Stomach smooth muscle (tissue), 2 donors: ENCODE measurements around the gene KSR1.
"Not testable (repeated sequence)": the region's sequence is repeated elsewhere in the genome, so short reads cannot be mapped to it uniquely, and the experiment has no call there.

Source experiments
- H3K27ac ChIP-seq: one replicate; pipeline ENCODE4 v1.7.0; 2013; ENCODE audit warnings: mild to moderate bottlenecking, low read length, inconsistent platforms
- H3K27me3 ChIP-seq, 2 donors: one replicate each; pipeline ENCODE4 v1.7.0; 2013; ENCODE audit warnings: low read length in 2 of 2; ENCODE audit not compliant: insufficient read depth in 2 of 2, control insufficient read depth in 1 of 2
- H3K36me3 ChIP-seq, 2 donors: one replicate each; pipeline ENCODE4 v1.7.0; 2013; ENCODE audit warnings: low read length in 2 of 2; ENCODE audit not compliant: control insufficient read depth in 2 of 2, insufficient read depth in 2 of 2
- H3K4me1 ChIP-seq: one replicate; pipeline ENCODE4 v1.7.0; 2013; ENCODE audit warnings: low read length; ENCODE audit not compliant: control insufficient read depth, insufficient read depth
- H3K4me3 ChIP-seq, 2 donors: one replicate each; pipeline ENCODE4 v1.7.0; 2013; ENCODE audit warnings: low read length in 2 of 2
- H3K9ac ChIP-seq, 2 donors: one replicate each; pipeline ENCODE4 v1.7.0; 2013; ENCODE audit warnings: low read length in 2 of 2, mild to moderate bottlenecking in 1 of 2
- H3K9me3 ChIP-seq, 2 donors: one replicate each; pipeline ENCODE4 v1.7.0; 2013; ENCODE audit warnings: low read length in 2 of 2; ENCODE audit not compliant: control insufficient read depth in 2 of 2
- donor health status: healthy.
- donor health status: Pancreatic carcinoma.

The KSR1 gene

DNA sequence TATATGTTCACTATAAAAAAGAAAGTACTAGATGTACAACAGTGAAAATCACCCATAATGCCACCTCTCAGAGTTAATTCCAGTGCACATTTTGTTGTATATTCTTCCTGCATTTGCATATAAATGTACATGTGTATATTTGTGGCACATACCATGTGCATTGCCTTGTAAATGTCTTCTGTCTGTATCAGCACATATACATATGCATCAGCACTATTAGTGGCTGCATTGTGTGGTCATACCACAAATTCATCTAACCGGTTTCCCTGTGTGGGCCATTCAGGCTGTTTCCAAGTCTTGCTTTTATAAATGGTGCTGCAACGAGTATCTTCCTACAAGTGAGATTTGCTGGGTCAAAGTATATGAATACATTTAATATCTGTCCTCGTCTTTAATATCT, 6.5 kb downstream of the KSR1 start:
- Histone ChIP-seq H3K27ac (no peak overlapping the region), H3K9me3 (no peaks in the 10 kb centered on the region), H3K4me1 (peaks cover 10% of the 10 kb centered on the region), H3K9ac (no peak overlapping the region), H3K4me3 (no peak overlapping the region), H3K36me3 (no peaks in the 10 kb centered on the region), H3K27me3 (no peaks in the 10 kb centered on the region)

DNA sequence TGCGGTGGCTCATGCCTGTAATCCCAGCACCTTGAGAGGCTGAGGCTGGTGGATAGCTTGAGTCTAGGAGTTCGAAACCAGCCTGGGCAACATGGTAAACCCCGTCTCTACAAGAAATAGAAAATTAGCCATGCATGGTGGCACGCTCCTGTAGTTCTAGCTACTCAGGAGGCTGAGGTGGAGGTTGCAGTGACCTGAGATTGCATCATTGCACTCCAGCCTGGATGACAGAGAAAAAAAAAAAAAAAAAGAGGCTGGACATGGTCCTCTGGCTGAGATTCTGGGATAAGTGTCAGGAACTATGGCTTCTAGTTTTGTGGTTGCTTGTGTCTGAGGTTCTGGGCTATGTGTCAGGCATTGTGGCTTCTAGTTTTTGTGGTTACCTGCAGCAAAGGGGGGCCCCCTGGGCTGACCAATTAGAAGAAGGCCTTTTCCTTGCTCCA, 7.0 kb downstream of the KSR1 start:
- H3K27me3 ChIP-seq: no peaks in the 10 kb centered on the region
- no peak overlapping the region for H3K27ac ChIP-seq
- H3K9me3 ChIP-seq: no peaks in the 10 kb centered on the region
- no peaks in the 10 kb centered on the region for H3K36me3 ChIP-seq
- no peak overlapping the region for H3K9ac ChIP-seq
- no peak overlapping the region for H3K4me3 ChIP-seq
- peaks cover 4% of the 10 kb centered on the region for H3K4me1 ChIP-seq

DNA sequence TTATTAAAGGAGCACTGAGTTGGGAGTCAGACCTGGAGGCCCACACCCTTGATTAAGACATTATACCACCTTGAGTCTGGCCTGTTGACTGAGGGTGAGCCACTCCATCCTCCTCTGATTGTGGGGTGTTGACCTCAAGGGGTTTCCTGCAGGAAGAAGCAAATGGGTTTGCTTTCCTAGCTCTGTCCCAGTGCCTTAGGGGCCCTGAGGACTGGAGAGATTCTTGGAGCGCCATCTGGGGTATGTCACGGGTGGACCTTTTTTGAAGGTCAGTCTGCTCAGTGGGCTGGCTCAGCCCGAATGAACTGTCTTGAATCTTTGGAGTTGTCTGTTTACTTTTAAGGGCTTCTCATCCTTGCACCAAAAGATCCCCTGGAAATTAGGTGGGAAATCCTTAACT, 7.8 kb downstream of the KSR1 start:
- not testable (repeated sequence) for H3K9ac ChIP-seq, H3K4me3 ChIP-seq, H3K27ac ChIP-seq, H3K27me3 ChIP-seq, H3K36me3 ChIP-seq, H3K9me3 ChIP-seq, H3K4me1 ChIP-seq

DNA sequence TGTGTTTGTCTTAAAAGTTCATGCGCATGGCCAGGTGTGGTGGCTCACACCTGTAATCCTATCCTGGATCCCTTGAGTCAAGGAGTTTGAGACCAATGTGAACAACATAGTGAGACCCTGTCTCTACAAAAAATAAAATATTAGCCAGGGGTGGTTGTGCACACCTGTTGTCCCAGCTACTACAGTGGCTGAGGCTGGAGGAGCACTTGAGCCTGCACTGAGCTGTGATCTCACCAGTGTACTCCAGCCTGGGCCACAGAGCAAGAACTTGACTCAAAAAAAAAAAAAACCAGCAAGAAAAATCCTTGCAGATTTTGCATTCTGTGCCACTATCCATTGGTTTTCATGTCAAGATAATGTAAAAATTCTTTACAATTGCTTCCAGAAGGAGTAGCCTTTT, 8.2 kb downstream of the KSR1 start:
- no peaks in the 10 kb centered on the region for H3K27me3 ChIP-seq
- no peaks in the 10 kb centered on the region for H3K36me3 ChIP-seq
- H3K9me3 ChIP-seq: no peaks in the 10 kb centered on the region
- H3K4me3 ChIP-seq: no peak overlapping the region
- no peak overlapping the region for H3K9ac ChIP-seq
- no peak overlapping the region for H3K27ac ChIP-seq
- H3K4me1 ChIP-seq: no peaks in the 10 kb centered on the region

DNA sequence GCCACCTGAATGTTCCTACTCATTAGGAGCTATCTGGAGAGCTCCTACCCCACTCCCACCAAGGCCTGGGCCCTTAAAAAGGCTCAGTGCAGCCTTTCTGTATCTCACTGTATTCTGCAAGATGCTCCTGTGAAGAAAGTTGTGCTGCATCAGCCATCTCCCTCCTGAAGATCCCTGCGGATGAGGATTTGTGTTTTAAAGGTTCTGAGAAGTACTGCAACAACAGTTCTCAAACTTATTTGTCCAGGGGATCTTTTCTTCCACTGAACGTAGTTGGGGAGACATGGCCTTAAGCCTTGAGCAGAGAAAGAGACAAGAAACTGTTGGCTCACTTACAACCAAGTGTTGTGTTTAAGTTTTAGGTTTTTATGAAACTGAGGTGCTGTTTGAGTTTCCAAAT, 9.6 kb downstream of the KSR1 start:
- not testable (repeated sequence) for H3K9ac ChIP-seq, H3K4me3 ChIP-seq, H3K36me3 ChIP-seq, H3K27ac ChIP-seq, H3K9me3 ChIP-seq, H3K27me3 ChIP-seq, H3K4me1 ChIP-seq

DNA sequence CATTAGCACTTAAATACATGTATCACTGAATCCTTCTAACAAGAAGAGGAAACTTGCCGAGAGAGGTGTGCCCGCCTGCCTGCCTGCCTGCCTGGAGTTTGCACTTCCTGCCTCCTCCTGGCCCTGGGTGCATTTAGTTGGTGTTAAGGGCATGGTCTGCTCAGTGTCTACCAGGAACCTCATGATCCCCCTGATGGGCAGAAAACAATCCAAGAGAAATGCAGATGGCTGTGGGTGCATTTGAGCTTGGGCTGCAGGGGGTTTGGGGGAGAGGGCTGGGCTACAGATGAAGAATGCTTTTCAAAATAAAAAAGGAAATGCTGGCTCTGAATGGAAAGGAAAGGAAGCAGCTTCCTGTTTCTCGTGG, 10.1 kb downstream of the KSR1 start:
- Histone ChIP-seq H3K4me3 (no peak overlapping the region), H3K36me3 (no peaks in the 10 kb centered on the region), H3K9ac (no peak overlapping the region), H3K27ac (no peak overlapping the region), H3K4me1 (no peaks in the 10 kb centered on the region), H3K9me3 (no peaks in the 10 kb centered on the region), H3K27me3 (no peaks in the 10 kb centered on the region)

DNA sequence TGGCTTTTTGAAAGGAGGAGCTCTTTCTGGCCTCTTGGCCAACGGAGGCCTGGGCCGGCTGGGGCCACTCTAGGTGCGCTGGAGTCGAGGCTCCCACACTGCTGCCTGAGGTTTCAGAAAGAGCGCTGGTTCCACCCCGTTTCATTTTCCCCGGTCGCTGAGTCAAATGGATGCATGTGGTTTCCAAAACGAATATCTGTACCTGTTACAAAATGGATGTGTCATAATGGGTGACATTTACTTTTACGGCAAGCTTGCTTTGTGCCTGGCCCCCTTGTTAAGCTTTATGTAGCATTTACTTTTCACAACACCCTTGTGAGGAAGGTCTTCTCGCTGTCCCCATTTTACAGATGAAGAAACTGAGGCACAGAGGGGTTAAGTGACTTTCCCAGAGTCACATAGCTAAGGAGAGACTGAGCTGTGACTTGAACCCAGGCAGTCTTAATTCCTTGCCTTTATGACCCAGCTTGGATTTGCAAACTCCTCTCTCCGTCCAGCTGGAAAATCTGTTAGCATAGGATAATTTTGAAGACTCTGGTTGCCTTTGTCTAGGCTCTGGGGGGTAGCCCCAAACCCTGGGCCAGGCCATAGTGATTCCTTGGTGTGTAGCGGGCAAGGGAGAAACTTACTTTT, 10.6 kb downstream of the KSR1 start:
- Histone ChIP-seq H3K27ac (no peak overlapping the region), H3K4me1 (peaks cover 2% of the 10 kb centered on the region), H3K9ac (no peak overlapping the region), H3K4me3 (no peak overlapping the region), H3K9me3 (no peaks in the 10 kb centered on the region), H3K27me3 (no peaks in the 10 kb centered on the region), H3K36me3 (no peaks in the 10 kb centered on the region)

DNA sequence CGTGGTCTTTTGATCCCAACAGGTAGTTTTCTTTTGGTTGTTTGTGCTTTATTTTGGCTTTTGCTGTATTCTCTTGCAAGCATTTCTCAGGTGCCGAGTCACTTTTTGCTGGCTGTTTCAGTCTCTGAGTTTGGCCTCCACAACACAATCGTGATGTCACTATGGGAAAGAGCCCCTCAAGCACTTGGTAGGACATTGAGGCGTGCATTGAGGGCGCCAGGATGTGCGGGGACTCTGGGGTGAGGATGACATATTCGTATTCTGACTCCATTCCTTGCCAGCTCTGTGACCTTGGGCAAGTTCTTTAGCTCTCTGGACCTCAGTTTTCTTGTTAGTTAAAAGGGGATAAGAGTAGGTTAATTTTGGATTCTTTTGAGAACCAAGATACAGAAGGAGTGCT, 13.0 kb downstream of the KSR1 start:
- Histone ChIP-seq H3K27ac (no peak overlapping the region), H3K9me3 (no peaks in the 10 kb centered on the region), H3K9ac (no peak overlapping the region), H3K36me3 (no peaks in the 10 kb centered on the region), H3K27me3 (no peaks in the 10 kb centered on the region), H3K4me3 (no peak overlapping the region), H3K4me1 (peaks cover 10% of the 10 kb centered on the region)

DNA sequence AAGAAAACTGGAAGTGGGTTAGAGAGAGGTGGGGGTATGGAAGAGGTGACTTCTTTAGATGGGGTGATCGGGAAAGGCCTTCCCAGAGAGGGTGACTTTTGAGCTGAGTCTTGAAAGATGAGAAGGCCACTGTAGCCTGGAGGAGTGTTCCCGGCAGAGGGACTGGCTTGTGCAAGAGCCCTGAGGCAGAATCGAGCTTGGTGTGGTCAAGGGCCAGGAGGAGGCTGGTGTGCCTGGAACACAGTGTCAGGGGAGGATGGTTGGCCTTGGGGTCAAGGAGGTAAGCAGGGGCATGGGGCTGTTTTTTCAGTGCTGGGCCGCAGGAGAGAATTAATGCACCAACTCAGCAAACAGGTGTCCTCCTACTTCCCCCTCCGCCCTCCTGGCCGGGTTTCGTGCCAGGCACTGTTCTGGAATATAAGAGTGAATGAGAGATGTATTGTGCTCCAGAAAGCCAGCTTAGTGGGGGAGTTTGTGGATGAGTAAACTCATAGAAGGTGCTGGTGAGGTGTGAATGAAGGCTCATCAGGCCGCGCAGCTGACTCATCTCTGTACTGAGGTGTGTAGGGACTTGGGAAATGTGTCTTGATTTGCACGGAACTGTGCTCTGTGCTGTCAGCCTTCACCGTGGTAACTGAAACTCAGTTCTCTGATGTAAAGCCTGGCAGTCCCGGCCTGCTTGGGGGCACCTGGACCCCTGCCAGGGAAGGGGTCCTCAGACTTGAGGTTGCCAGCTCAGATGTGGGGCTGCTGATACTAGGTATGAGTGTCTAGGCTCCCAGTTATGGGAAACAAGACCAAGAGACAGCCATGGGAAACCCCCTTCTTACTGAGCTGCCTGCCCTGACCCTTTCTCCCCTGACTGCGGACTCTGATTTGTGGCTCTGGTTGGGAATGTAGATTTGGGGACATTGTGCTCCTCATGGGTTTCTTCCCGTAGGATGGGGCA, 15.3 kb downstream of the KSR1 start:
- Histone ChIP-seq H3K4me3 (no peak overlapping the region), H3K9ac (no peak overlapping the region), H3K9me3 (no peaks in the 10 kb centered on the region), H3K36me3 (no peaks in the 10 kb centered on the region), H3K27ac (no peak overlapping the region), H3K27me3 (no peaks in the 10 kb centered on the region), H3K4me1 (peaks cover 12% of the 10 kb centered on the region)

DNA sequence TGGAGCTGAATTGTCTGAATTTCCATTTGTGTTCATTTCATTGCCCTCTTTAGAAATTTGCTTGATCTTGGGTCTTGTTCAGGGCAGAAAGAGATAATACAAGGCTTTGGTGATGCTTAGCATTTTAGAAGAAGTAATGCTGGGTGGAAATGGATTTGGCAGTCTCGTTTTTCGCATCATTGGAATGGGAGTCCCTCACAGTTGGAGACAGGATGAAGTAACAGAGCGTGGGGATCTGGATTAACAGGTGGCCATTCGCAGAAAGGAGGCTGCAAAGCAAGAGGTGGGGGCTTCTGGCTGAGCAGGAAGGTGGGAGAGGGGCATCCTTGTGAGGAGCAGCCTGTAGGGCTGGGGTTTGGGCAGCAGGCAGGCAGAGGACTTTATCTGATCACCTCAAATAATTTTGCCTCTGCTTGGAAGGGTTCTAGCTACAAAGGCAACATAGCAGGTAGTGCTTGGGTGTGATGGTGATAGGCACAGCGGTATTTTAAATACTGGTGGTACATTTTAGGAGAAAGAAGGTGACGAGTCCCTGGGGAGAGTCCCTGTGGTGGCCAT, 17.0 kb downstream of the KSR1 start:
- Histone ChIP-seq H3K27ac (no peak overlapping the region), H3K4me1 (peaks cover 12% of the 10 kb centered on the region), H3K9ac (no peak overlapping the region), H3K27me3 (no peaks in the 10 kb centered on the region), H3K36me3 (no peaks in the 10 kb centered on the region), H3K9me3 (no peaks in the 10 kb centered on the region), H3K4me3 (no peak overlapping the region)
